Measurements from ENCODE around the gene RFLNA. TPM values are rescaled to one million over a fixed set of nuclear protein-coding genes. Genes with fewer than 3 reads are reported as not detected.

Gene RFLNA
- total RNA-seq, 1 experiment from 2014 or later, result 10.6 TPM

- H3K27me3 Mint-ChIP-seq (ENCODE audit: low read depth), result peaks cover 2% of the 10 kb centered on the region; the same call in 1 of the 2 replicates
These were observed 38.0 kb downstream of the RFLNA start for GRCh38 chr12:124332900-124333299.

More at GRCh38 chr12:124332900-124333299, 38.0 kb downstream of the RFLNA start:
- no peaks in the 10 kb centered on the region for H3K79me2 ChIP-seq (ENCODE audit: insufficient read depth, low read length)
- no peaks in the 10 kb centered on the region for H3K27me3 ChIP-seq (ENCODE audit: insufficient read depth, low read length)
- Mint-ChIP-seq H3K27ac (0 out of 7 replicates have a peak overlapping the region, but pooled peaks of 1 of the 3 experiments have one; percentile 32), H3K36me3 (ENCODE audit: insufficient read depth in 1 of 3, low read depth in 3 of 3) (peaks cover 19 to 72% (median 65%) of the 10 kb centered on the region in 3 experiments), H3K9me3 (no peaks in the 10 kb centered on the region), H3K4me3 (no peak overlapping the region), H3K4me1 (peaks cover 5 to 8% of the 10 kb centered on the region in 2 experiments; a peak in 2 of 4 replicates)
- 0 out of 3 replicates have a peak, but pooled peaks have one; percentile 11 for TF ChIP-seq CTCF (conservative IDR thresholded peaks at IDR 0.05)
- H3K23ac ChIP-seq (ENCODE audit: insufficient read length, low read depth, low read length), result no peak overlapping the region
- no peak overlapping the region for H2BK20ac ChIP-seq (ENCODE audit: low read depth, low read length, poor library complexity, severe bottlenecking)
- H2BK12ac ChIP-seq (ENCODE audit: insufficient read length, low read depth, low read length), result no peak overlapping the region
- H3K79me1 ChIP-seq (ENCODE audit: insufficient read depth, low read depth, low read length, poor library complexity, severe bottlenecking), result no peaks in the 10 kb centered on the region
- H2BK120ac ChIP-seq (ENCODE audit: low read depth, low read length, poor library complexity, severe bottlenecking), result no peak overlapping the region
- no peak overlapping the region for H3K56ac ChIP-seq (ENCODE audit: insufficient read length, low read depth, low read length)
- no peak overlapping the region for H2AK5ac ChIP-seq (ENCODE audit: insufficient read length, low read length)
- H3K4me2 ChIP-seq (ENCODE audit: insufficient read depth, insufficient read length, low read length), result no peak overlapping the region
- H3K4me1 ChIP-seq (ENCODE audit: insufficient read depth, low read length), result no peaks in the 10 kb centered on the region
- no peak overlapping the region for H3K14ac ChIP-seq (ENCODE audit: insufficient read depth, low read length)
- H3K4ac ChIP-seq (ENCODE audit: low read depth, low read length), result no peak overlapping the region
- no peak overlapping the region for H2BK5ac ChIP-seq (ENCODE audit: insufficient read length, low read length)
- H3K9ac ChIP-seq (ENCODE audit: extremely low read depth, insufficient read length, low read length), result no peak overlapping the region
- no peak overlapping the region for H3K27ac ChIP-seq (ENCODE audit: insufficient read length, low read depth, low read length)
- no peak overlapping the region for H4K91ac ChIP-seq (ENCODE audit: insufficient read length, low read depth, low read length)
- no peak overlapping the region for H4K5ac ChIP-seq (ENCODE audit: insufficient read length, low read depth, low read length)
- H2BK15ac ChIP-seq (ENCODE audit: low read depth, low read length), result no peak overlapping the region
- H3T11ph ChIP-seq (ENCODE audit: low read length), result no peak overlapping the region
- DNase-seq, result no peak
- H4K8ac ChIP-seq (replicated peaks; ENCODE audit: insufficient read length, low read depth, low read length), result no peak overlapping the region
- no peaks in the 10 kb centered on the region for H3K9me3 ChIP-seq (ENCODE audit: control insufficient read depth, low read depth, low read length)
- no peak overlapping the region for H2AFZ ChIP-seq (ENCODE audit: low read length)
- H3K18ac ChIP-seq (ENCODE audit: insufficient read length, low read depth, low read length), result no peak overlapping the region
- WGBS (ENCODE audit: extremely low coverage, insufficient read length, low lambda C conversion rate), result no CpG with 5 or more reads among the region's 12 CpGs
- H4K20me1 ChIP-seq (ENCODE audit: control insufficient read depth, insufficient read depth, insufficient read length), result no peaks in the 10 kb centered on the region
- H3K23me2 ChIP-seq (ENCODE audit: insufficient read length, low read depth, low read length, poor library complexity, severe bottlenecking), result no peaks in the 10 kb centered on the region
